Measurements from ENCODE around the gene CRELD2. TPM values are rescaled to one million over a fixed set of nuclear protein-coding genes. Genes with fewer than 3 reads are reported as not detected.
A peak's percentile ranks its signal among the peaks of the same experiment; 100 is the strongest.

Gene CRELD2
- total RNA-seq, 2 experiments from 2014 or later: 21.2 to 23.3 TPM

- Mint-ChIP-seq H3K9me3 (no peaks in the 10 kb centered on the region), H3K4me1 (ENCODE audit: low read depth) (peaks cover 55% of the 10 kb centered on the region), H3K36me3 (ENCODE audit: low read depth) (peaks cover 42% of the 10 kb centered on the region), H3K4me3 (no peak overlapping the region), H3K27ac (peak overlapping the region; percentile 77), H3K27me3 (no peaks in the 10 kb centered on the region)
- no peak for ATAC-seq (ENCODE audit: poor library complexity)
- H3K27ac ChIP-seq (ENCODE audit: low read depth in 1 of 2, low read length in 2 of 2): no peak overlapping the region
- H3K9me3 ChIP-seq (ENCODE audit: control insufficient read depth in 1 of 2, insufficient read depth in 1 of 2, low read length in 2 of 2): no peaks in the 10 kb centered on the region
- no peaks in the 10 kb centered on the region for H3K27me3 ChIP-seq (ENCODE audit: control insufficient read depth in 1 of 2, insufficient read depth in 2 of 2, low read length in 2 of 2)
- intact Hi-C loops (cut with DNase I, micrococcal nuclease): loop anchor here in 1 of 2 experiments (5.0 kb wide), 1 partner anchor 53 kb away; the partner anchor contains the start of gene BRD1
- peaks cover 16% of the 10 kb centered on the region for H3K4me1 ChIP-seq (ENCODE audit: insufficient read depth, low read length)
- DNase-seq: no peak
- ChIA-PET CTCF (interaction anchor here (1.1 to 1.8 kb wide), 2 partner anchors 17 to 151 kb away, joined by 4 to 5 read pairs; no protein-coding TSS in a partner anchor), POLR2A (no interaction called here)
- TF ChIP-seq CTCF (IDR thresholded peaks at IDR 0.05): no peak
- H3K4me3 ChIP-seq (ENCODE audit: low read length): no peak overlapping the region
- peaks cover 18% of the 10 kb centered on the region for H3K36me3 ChIP-seq (ENCODE audit: insufficient read depth, low read length)
Observed at GRCh38 chr22:49879871-49880270, 38.6 kb upstream of the CRELD2 start.

GRCh38 chr22:49880281-49880680 lies 38.2 kb upstream of the CRELD2 start:
- H3K36me3 Mint-ChIP-seq (ENCODE audit: low read depth): peaks cover 40% of the 10 kb centered on the region

GRCh38 chr22:49881856-49882255 lies 36.6 kb upstream of the CRELD2 start:
- H3K4me1 ChIP-seq (ENCODE audit: insufficient read depth, low read length): peaks cover 16% of the 10 kb centered on the region
- ChIA-PET CTCF (no interaction called here), POLR2A (interaction anchor here (0.7 kb wide), 1 partner anchor 9 kb away, joined by 3 read pairs; no protein-coding TSS in a partner anchor)
- no peak overlapping the region for H3K27ac ChIP-seq (ENCODE audit: low read depth in 1 of 2, low read length in 2 of 2)
- H3K4me3 ChIP-seq (ENCODE audit: low read length): no peak overlapping the region
- Mint-ChIP-seq H3K36me3 (ENCODE audit: low read depth) (peaks cover 43% of the 10 kb centered on the region), H3K27ac (peak overlapping the region; percentile 51), H3K4me3 (no peak overlapping the region), H3K4me1 (ENCODE audit: low read depth) (peaks cover 44% of the 10 kb centered on the region), H3K9me3 (no peaks in the 10 kb centered on the region), H3K27me3 (no peaks in the 10 kb centered on the region)
- ATAC-seq (ENCODE audit: poor library complexity): no peak
- intact Hi-C loops (cut with DNase I, micrococcal nuclease): loop anchor here in 1 of 2 experiments (5.0 kb wide), 1 partner anchor 55 kb away; the partner anchor contains the start of gene BRD1
- no peak for TF ChIP-seq CTCF (IDR thresholded peaks at IDR 0.05)
- H3K36me3 ChIP-seq (ENCODE audit: insufficient read depth, low read length): peaks cover 37% of the 10 kb centered on the region
- H3K9me3 ChIP-seq (ENCODE audit: control insufficient read depth in 1 of 2, insufficient read depth in 1 of 2, low read length in 2 of 2): no peaks in the 10 kb centered on the region
- no peaks in the 10 kb centered on the region for H3K27me3 ChIP-seq (ENCODE audit: control insufficient read depth in 1 of 2, insufficient read depth in 2 of 2, low read length in 2 of 2)
- DNase-seq: no peak

More at GRCh38 chr22:49880281-49880680, 38.2 kb upstream of the CRELD2 start:
- TF ChIP-seq CTCF (IDR thresholded peaks at IDR 0.05): no peak
- peak overlapping the region; percentile 49 for H3K4me3 Mint-ChIP-seq
- Histone ChIP-seq H3K4me1 (ENCODE audit: insufficient read depth, low read length) (peaks cover 16% of the 10 kb centered on the region), H3K4me3 (ENCODE audit: low read length) (no peak overlapping the region), H3K27ac (ENCODE audit: low read depth in 1 of 2, low read length in 2 of 2) (no peak overlapping the region), H3K9me3 (ENCODE audit: control insufficient read depth in 1 of 2, insufficient read depth in 1 of 2, low read length in 2 of 2) (no peaks in the 10 kb centered on the region), H3K27me3 (ENCODE audit: control insufficient read depth in 1 of 2, insufficient read depth in 2 of 2, low read length in 2 of 2) (no peaks in the 10 kb centered on the region), H3K36me3 (ENCODE audit: insufficient read depth, low read length) (peaks cover 22% of the 10 kb centered on the region)
- POLR2A ChIA-PET: no interaction called here
- peak; percentile 44 for ATAC-seq (ENCODE audit: poor library complexity)
- CTCF ChIA-PET: interaction anchor here (1.1 to 1.8 kb wide), 2 partner anchors 18 to 150 kb away, joined by 4 to 5 read pairs; no protein-coding TSS in a partner anchor
- peak overlapping the region; percentile 77 for H3K27ac Mint-ChIP-seq
- peaks cover 55% of the 10 kb centered on the region for H3K4me1 Mint-ChIP-seq (ENCODE audit: low read depth)
- H3K9me3 Mint-ChIP-seq: no peaks in the 10 kb centered on the region
- DNase-seq: peak in 4 of 14 experiments; percentile 12 to 21 (median 20)
- H3K27me3 Mint-ChIP-seq: no peaks in the 10 kb centered on the region
- intact Hi-C loops (cut with DNase I, micrococcal nuclease): loop anchor here in 1 of 2 experiments (5.0 kb wide), 1 partner anchor 53 kb away; the partner anchor contains the start of gene BRD1

Data from CD4-positive, alpha-beta T cell (primary cell).